Cortex of kidney (tissue), 1 donor: ENCODE data around the gene RRAGD.
"Not testable (repeated sequence)": the region's sequence is repeated elsewhere in the genome, so short reads cannot be mapped to it uniquely, and the experiment has no call there.

ENCODE experiments used
- DNase-seq: peaks from one replicate; lab custom pipeline; 2025; lab: John Stamatoyannopoulos, UW

RRAGD gene

GRCh38 chr6:89411145-89412070 lies 665 bp downstream of the RRAGD start:
- DNase-seq: no peak

- no peak for DNase-seq
Observed at GRCh38 chr6:89410788-89411144, 1.3 kb downstream of the RRAGD start.

DNA sequence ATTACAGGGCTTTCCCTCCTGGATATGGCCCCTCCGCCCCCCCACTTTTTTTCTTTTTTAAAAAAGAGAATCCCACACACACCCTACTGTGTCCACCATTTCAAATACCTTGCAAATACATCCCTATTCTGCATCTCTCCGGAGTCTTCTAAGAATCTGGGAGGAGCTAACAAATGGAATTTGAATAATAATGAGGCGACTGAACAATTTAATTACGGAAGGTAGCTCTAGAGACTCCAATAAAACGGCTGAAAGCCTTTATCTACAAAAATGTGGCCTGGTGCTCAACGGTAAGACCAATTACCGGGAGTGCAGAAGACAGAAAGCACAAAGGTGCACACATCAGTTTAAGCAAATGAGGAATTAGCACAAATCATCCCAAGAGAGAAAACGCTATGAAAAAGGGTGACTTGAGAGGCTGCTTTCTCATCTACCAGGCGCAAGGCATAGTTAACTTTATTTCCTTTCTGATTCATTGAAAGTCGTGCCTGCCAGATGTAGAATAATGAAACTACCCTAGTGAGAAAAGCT lies 1.8 kb downstream of the RRAGD start:
- no peak for DNase-seq

DNA sequence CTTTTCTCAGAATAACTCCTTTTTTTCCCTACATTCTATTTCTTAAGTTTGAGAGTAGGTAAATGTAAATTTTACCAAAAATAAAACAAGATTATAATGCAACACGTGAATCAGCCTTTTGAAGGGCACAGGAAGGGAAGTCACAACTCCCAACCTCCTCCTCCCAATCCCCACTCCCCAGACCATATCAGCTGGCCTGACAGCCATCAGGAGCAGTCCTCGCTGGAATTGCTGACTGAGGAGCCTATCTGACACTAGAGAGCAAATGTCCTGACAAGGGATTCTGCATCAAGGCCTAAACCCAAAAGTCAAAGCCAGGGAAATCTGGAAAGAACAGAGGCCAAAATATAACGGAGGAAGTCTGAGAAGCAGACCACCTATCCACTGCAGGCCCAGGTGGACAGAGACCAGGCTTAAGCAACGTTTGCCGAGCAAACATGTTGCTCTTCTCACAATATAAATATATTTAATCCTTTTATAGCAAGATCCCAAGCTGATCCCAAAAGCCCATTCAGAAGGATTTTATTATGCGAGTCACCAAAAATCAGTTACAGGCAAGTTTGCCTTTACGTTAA lies 2.5 kb downstream of the RRAGD start:
- no peak for DNase-seq

GRCh38 chr6:89406141-89406540 lies 5.9 kb downstream of the RRAGD start:
- DNase-seq: no peak

- DNase-seq: no peak
Observed at GRCh38 chr6:89404512-89404911, 7.6 kb downstream of the RRAGD start.

DNA sequence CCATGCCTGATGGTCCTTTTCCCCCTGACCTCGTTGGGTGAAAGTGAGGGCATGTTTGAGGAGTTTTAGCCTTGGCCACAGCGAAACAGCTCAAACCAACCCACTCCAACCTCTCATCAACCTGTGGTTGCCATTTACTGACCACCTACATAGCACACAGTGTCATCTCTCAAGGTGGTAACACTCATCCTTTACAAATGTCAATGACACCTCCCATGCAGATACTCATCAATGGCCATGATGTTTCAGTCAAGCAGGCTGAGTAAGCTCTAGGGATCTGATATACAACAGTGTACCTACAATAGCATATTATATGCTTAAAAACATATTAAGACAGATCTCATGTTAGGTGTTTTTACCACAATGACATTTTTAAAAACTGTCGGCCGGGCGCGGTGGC lies 9.3 kb downstream of the RRAGD start:
- no peak for DNase-seq

DNA sequence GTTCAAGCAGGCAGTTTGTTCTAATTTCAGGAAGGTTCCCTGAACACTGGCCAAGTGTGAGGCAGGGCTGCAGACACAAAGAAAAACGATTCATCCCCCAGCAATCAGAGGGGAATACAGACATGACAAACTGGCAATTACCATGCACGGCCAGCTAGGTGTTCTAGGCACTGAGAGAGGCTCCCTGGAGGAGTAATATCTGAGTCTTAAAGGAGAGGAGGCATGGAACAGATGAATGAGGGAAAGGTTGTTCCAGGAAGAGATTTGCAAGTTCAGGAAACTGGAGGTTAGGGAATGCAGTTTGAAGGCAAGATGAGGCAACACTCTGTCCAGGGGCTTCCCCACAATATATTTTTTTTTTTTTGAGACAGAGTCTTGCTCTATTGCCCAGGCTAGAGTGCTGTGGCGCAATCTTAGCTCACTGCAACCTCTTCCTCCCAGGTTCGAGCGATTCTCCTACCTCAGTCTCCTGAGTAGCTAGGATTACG lies 11.1 kb downstream of the RRAGD start:
- no peak for DNase-seq

DNA sequence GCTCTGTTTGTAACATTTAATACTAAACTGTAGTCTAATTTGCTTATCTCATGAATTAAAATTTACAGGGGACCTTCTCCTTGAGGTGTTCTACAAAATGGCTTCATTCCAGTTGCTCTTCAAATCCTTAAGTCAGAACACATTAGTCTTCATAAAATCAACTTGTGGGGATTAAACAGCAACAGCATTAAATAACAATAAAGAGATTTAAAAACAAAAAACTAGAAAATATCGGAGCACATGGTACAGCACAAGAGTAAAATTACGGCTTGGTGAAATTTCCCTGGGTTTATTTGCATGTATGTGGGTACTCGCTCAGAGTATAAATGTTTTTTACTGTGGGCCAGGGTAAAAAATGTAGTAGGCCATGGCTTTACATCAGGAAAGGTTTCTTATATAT lies 12.0 kb downstream of the RRAGD start:
- no peak for DNase-seq

- no peak for DNase-seq
Observed at GRCh38 chr6:89398762-89399525, 13.1 kb downstream of the RRAGD start.

DNA sequence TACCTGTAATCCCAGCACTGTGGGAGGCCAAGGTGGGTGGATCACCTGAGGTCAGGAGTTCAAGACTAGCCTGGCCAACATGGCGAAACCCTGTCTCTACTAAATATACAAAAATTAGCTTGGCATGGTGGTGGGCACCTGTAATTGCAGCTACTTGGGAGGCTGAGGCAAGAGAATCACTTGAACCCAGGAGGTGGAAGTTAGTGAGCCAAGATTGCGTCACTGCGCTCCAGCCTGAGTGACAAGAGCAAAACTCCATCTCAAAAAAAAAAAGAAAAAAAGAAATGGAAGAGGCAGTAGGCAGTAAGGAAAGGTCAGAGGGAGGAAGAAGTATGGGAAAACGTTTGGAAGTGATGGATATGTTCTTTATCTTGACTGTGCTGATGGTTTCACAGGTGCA lies 14.2 kb downstream of the RRAGD start:
- DNase-seq: not testable (repeated sequence)

- DNase-seq: no peak
Observed at GRCh38 chr6:89393659-89394058, 18.4 kb downstream of the RRAGD start.

DNA sequence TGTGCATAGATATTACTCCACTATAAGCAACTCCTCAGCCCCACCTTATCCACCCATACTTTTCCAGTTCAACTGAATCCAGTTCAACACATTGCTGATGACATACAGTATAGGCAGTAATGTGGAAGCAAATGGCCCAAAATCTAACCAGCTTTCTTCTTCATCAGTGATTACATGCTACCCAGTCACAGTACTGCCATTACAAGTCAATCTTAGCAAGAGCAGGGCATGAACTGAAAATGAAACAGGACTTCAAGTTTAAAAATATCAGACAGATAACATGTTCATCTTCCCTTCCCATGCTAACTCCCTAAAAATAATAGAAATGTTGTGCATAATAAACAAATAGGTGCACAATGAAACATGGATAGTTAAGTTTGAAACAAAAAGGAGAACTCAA lies 19.2 kb downstream of the RRAGD start:
- no peak for DNase-seq

DNA sequence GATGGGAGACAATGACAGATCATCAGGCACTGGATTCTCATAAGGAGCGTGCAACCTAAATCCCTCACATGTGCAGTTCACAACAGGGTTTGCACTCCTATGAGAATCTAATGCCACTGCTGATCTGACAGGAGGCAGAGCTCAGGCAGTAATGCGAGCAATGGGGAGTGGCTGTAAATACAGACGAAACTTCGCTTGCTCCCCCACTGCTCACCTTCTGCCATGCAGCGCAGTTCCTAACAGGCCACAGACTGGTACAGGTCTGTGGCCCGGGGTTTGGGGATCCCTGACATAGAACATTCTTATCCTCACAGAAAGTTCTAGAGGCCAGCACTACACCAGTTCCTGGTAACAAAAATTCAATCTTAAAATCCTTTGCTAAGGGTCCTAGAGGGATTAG lies 23.2 kb downstream of the RRAGD start:
- no peak for DNase-seq

DNA sequence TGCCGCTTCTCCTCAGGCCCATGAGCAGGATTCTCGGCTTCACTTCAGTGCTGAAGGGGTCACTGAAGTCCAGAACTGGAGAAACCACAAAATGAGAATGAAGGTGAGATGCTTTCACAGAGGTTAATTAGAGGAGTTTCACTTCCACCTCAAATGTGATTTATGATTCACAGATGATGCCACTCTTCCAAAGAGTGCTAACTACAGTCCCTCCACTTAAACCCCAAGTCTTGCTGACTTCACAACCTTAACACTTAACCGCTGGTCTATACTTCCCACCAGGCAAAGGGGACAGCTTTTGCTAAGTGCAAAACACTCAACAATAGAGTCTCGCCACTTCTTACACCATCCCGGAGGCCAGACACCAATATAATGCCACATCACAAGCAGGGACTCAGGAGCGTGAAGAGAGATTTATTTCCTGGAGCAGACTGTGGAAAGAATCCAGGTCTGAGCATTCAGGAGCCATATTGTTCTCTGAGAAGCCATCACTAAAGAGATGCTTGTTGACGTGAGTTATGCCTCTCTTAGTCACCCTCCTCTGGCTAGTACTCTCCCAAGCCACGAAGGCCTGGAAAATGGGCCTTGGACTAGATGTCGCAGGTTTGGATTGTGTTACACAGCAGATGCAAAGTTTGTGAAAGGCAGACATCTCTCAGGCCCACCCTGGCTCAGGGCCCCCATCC lies 24.4 kb downstream of the RRAGD start:
- no peak for DNase-seq

DNA sequence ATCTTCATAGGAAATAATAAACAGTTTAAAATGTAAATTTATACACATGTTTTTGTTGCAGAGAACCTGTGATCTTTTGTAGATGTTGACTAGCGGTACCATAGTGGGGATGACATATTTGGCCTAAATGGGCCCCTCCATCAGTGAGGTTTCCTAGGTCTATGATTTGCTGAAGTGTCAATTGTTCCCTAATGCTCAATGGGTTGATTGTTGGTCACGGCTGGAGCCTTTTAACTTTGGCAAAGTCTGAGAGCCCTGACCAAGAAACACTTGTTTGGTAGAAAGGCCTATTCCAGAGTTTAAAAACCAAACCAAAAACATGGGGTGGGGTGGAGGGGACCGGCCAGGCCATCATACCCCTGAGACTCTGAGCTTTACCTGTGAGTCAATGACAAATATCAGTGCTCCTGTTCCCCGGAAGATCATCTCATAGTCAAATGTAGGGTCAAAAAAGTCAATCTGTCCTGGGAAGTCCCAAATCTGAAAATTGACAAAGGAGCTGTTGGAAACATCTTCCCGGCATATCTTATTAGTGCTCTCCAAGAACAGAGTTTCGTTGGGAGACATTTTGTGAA lies 25.1 kb downstream of the RRAGD start:
- no peak for DNase-seq

DNA sequence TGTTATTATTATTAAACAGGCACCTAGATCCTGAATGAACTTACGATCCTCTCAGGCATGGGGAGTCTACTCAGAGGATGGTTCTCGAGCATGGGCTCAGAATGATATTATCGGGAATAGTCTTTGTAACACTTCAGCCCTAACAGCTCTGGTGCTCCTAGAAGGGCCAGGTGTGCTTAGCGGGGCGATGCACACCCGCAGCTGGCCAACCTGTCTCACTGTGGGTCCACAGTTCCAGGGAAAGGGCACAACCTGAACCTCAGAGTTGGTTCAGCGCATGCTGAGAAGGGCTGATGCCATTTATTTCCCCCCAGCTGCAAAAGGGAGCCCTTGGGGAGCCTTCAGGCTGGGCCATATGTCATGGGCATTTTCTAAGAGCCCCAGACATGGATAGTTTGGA lies 26.2 kb downstream of the RRAGD start:
- DNase-seq: no peak

GRCh38 chr6:89385156-89385667 lies 26.9 kb downstream of the RRAGD start:
- no peak for DNase-seq

DNA sequence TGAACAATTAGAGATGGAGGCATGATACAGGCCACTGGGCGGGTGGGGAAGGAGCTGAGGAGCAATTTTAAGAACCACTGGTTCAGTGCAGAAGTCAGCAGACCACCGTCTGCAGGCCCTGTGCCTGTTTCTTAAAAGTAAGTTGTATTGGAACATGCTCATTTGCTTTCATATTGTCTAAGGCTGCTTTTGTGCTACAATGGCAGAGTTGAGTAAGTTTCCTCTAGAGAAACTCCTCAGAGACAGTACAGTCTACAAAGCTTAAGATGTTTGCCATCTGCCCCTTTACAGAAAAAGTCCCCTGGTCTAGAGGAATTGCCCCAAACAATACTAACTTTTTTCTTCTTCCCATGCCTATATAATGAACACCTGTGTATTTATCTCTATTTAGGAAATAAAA lies 31.0 kb downstream of the RRAGD start:
- DNase-seq: no peak

DNA sequence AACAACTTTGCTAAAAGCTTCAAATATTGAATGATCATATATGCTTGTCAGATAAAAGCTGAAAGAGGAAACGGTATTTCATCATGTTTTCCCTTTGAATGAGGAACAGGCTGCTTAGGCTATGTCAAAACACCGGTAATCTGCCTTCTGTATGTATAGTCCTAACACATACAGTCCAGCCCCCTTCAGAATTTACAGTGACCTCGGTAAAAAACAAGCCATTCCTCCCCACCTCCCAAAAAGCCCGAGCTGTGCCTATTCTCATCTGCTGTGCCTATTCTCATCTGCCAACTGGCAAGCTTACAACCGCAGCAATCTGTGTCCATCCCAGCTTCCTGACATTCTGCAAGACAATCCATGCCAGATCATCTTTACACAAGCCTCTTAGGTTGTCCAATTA lies 32.8 kb downstream of the RRAGD start:
- no peak for DNase-seq

- DNase-seq: no peak
Observed at GRCh38 chr6:89378628-89379027, 33.4 kb downstream of the RRAGD start.
